ENCODE measurements around the gene CHRND. TPM values are rescaled to one million over a fixed set of nuclear protein-coding genes. Genes with fewer than 3 reads are reported as not detected.
A peak's percentile ranks its signal among the peaks of the same experiment; 100 is the strongest.

The CHRND gene
- polyA plus RNA-seq, 3 donors, result not detected

- Mint-ChIP-seq H3K27ac (no peak overlapping the region), H3K4me1 (peaks cover 2% of the 10 kb centered on the region), H3K36me3 (no peaks in the 10 kb centered on the region), H3K9me3 (peaks cover 0 to 6% (median under 1%) of the 10 kb centered on the region in 7 donors), H3K27me3 (ENCODE audit: low read depth in 3 of 3) (peaks cover 46 to 73% (median 62%) of the 10 kb centered on the region in 3 donors), H3K4me3 (peak overlapping the region in 1 of 2 donors; percentile 69)
- Histone ChIP-seq H3K4me1 (ENCODE audit: control insufficient read depth in 1 of 2, insufficient read depth in 2 of 2, low read length in 2 of 2) (no peaks in the 10 kb centered on the region), H3K36me3 (replicated peaks in 1 of 2; ENCODE audit: control insufficient read depth in 1 of 2, insufficient read depth in 2 of 2, low read length in 2 of 2) (no peaks in the 10 kb centered on the region), H3K27me3 (ENCODE audit: control insufficient read depth in 2 of 2, insufficient read depth in 2 of 2, low read length in 2 of 2) (peaks cover 15 to 40% of the 10 kb centered on the region in 2 donors), H3K4me3 (replicated peaks in 1 of 3; ENCODE audit: low read depth in 2 of 3, low read length in 3 of 3) (no peak overlapping the region), H2AFZ (ENCODE audit: insufficient read depth, low read depth, low read length, poor library complexity, severe bottlenecking) (no peak overlapping the region), H3K79me2 (ENCODE audit: insufficient read depth, low read length) (no peaks in the 10 kb centered on the region), H3K27ac (ENCODE audit: low read depth in 1 of 2, low read length in 2 of 2) (no peak overlapping the region), H3K9me3 (replicated peaks in 1 of 2; ENCODE audit: control insufficient read depth in 1 of 2, insufficient read depth in 1 of 2, low read length in 2 of 2) (peaks cover 0 to 11% of the 10 kb centered on the region in 2 donors), H3K4me2 (replicated peaks; ENCODE audit: extremely low read depth, low read length, poor library complexity, severe bottlenecking) (no peak overlapping the region), H3K9ac (ENCODE audit: insufficient read depth, low read length, poor library complexity, severe bottlenecking) (no peak overlapping the region), H4K20me1 (ENCODE audit: insufficient read depth, low read length) (no peaks in the 10 kb centered on the region)
- no peak for TF ChIP-seq CTCF (IDR thresholded peaks at IDR 0.05)
- no peak for DNase-seq
- WGBS (ENCODE audit: insufficient coverage), result 100% methylated on average over 1 of the region's 2 CpGs
- intact Hi-C loops (cut with micrococcal nuclease), result no loop called here
These were observed 21.5 kb upstream of the CHRND start for GRCh38 chr2:232504438-232504837.

DNA sequence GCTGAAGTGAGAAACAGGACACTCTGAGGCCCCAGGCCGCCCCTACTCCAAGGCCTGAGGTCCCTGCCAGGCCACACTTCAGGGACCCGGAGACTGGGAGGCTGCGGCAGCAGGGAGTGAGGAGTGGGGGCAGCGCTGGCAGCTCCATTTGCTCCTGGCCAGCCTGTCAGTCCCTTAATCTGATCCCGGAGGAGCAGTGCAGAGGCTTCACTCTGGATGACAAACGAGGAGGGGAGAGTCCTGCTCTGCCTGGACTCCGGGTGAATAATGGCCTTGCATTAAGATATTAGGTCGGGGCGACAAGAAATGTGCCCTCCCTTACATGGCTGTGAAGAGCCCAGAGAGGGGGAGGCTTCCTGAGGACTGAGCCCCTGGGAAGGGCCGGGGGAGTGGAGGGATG, 20.1 kb upstream of the CHRND start:
- 56% methylated on average over 10 of the region's 10 CpGs for WGBS (ENCODE audit: insufficient coverage)

More for the DNA sequence above, 20.1 kb upstream of the CHRND start:
- no peaks in the 10 kb centered on the region for H3K36me3 Mint-ChIP-seq
- H3K9me3 ChIP-seq (replicated peaks in 1 of 2; ENCODE audit: control insufficient read depth in 1 of 2, insufficient read depth in 1 of 2, low read length in 2 of 2), result peaks cover 0 to 11% of the 10 kb centered on the region in 2 donors
- H3K27ac ChIP-seq (ENCODE audit: low read depth in 1 of 2, low read length in 2 of 2), result no peak overlapping the region
- no peaks in the 10 kb centered on the region for H3K36me3 ChIP-seq (replicated peaks in 1 of 2; ENCODE audit: control insufficient read depth in 1 of 2, insufficient read depth in 2 of 2, low read length in 2 of 2)
- H3K4me2 ChIP-seq (replicated peaks; ENCODE audit: extremely low read depth, low read length, poor library complexity, severe bottlenecking), result no peak overlapping the region
- no peaks in the 10 kb centered on the region for H3K4me1 ChIP-seq (ENCODE audit: control insufficient read depth in 1 of 2, insufficient read depth in 2 of 2, low read length in 2 of 2)
- H4K20me1 ChIP-seq (ENCODE audit: insufficient read depth, low read length), result no peaks in the 10 kb centered on the region
- TF ChIP-seq CTCF (IDR thresholded peaks at IDR 0.05), result no peak
- H3K4me3 ChIP-seq (replicated peaks in 1 of 3; ENCODE audit: low read depth in 2 of 3, low read length in 3 of 3), result no peak overlapping the region
- H3K27ac Mint-ChIP-seq, result no peak overlapping the region
- H3K27me3 Mint-ChIP-seq (ENCODE audit: low read depth in 3 of 3), result peaks cover 43 to 69% (median 62%) of the 10 kb centered on the region in 3 donors
- no peak for DNase-seq
- no peaks in the 10 kb centered on the region for H3K79me2 ChIP-seq (ENCODE audit: insufficient read depth, low read length)
- H2AFZ ChIP-seq (ENCODE audit: insufficient read depth, low read depth, low read length, poor library complexity, severe bottlenecking), result no peak overlapping the region
- peaks cover 2% of the 10 kb centered on the region for H3K4me1 Mint-ChIP-seq
- peaks cover 0 to 6% (median 3%) of the 10 kb centered on the region in 7 donors for H3K9me3 Mint-ChIP-seq
- peak overlapping the region in 1 of 2 donors; percentile 46 for H3K4me3 Mint-ChIP-seq
- peaks cover 15 to 38% of the 10 kb centered on the region in 2 donors for H3K27me3 ChIP-seq (ENCODE audit: control insufficient read depth in 2 of 2, insufficient read depth in 2 of 2, low read length in 2 of 2)
- H3K9ac ChIP-seq (ENCODE audit: insufficient read depth, low read length, poor library complexity, severe bottlenecking), result no peak overlapping the region
- intact Hi-C loops (cut with micrococcal nuclease), result no loop called here
